ENCODE results near the gene ABTB1.
"Not testable (repeated sequence)": the region's sequence is repeated elsewhere in the genome, so short reads cannot be mapped to it uniquely, and the experiment has no call there.

Gene ABTB1

GRCh38 chr3:127650236-127650635 is 22.5 kb upstream of the ABTB1 start:
- no peak for DNase-seq

- DNase-seq, result no peak
Measured at GRCh38 chr3:127651516-127652172, 21.1 kb upstream of the ABTB1 start.

- DNase-seq, result peak; percentile 44
Measured at GRCh38 chr3:127652246-127652995, 20.3 kb upstream of the ABTB1 start.

- DNase-seq, result no peak
Measured at GRCh38 chr3:127654374-127654773, 18.4 kb upstream of the ABTB1 start.

GRCh38 chr3:127654993-127655392 is 17.8 kb upstream of the ABTB1 start:
- DNase-seq, result not testable (repeated sequence)

GRCh38 chr3:127655641-127656040 is 17.1 kb upstream of the ABTB1 start:
- no peak for DNase-seq

GRCh38 chr3:127656906-127657305 is 15.8 kb upstream of the ABTB1 start:
- DNase-seq, result no peak

GRCh38 chr3:127658234-127658633 is 14.5 kb upstream of the ABTB1 start:
- DNase-seq, result no peak

GRCh38 chr3:127660621-127661251 is 12.0 kb upstream of the ABTB1 start:
- DNase-seq, result no peak

- no peak for DNase-seq
Measured at GRCh38 chr3:127661600-127661999, 11.2 kb upstream of the ABTB1 start.

- no peak for DNase-seq
Measured at GRCh38 chr3:127662001-127662469, 10.7 kb upstream of the ABTB1 start.

GRCh38 chr3:127663151-127663550 is 9.6 kb upstream of the ABTB1 start:
- DNase-seq, result no peak

- no peak for DNase-seq
Measured at GRCh38 chr3:127665165-127665564, 7.6 kb upstream of the ABTB1 start.

GRCh38 chr3:127665586-127665985 is 7.2 kb upstream of the ABTB1 start:
- DNase-seq, result no peak

GRCh38 chr3:127666676-127667075 is 6.1 kb upstream of the ABTB1 start:
- DNase-seq, result no peak

GRCh38 chr3:127667119-127667681 is 5.6 kb upstream of the ABTB1 start:
- DNase-seq, result no peak

GRCh38 chr3:127668906-127669305 is 3.8 kb upstream of the ABTB1 start:
- no peak for DNase-seq

- no peak for DNase-seq
Measured at GRCh38 chr3:127669541-127670228, 3.1 kb upstream of the ABTB1 start.

- DNase-seq, result no peak
Measured at GRCh38 chr3:127670229-127670559, 2.6 kb upstream of the ABTB1 start.

- DNase-seq, result no peak
Measured at GRCh38 chr3:127670761-127671522, 1.8 kb upstream of the ABTB1 start.

GRCh38 chr3:127671523-127672428 is 976 bp upstream of the ABTB1 start:
- peak; percentile 31 for DNase-seq

Data from RPMI8226 (cell line).